C4-2B (cell line): Measurements from ENCODE around the gene RAPGEF3.

Experiments
- CTCF ChIP-seq: fragments of 450-650 bp; conservative IDR thresholded peaks from 2 replicates; pipeline ENCODE4 v1.5.1; 2017; ENCODE audit warnings: mild to moderate bottlenecking
- ZFX ChIP-seq: fragments of 450-650 bp; IDR thresholded peaks from 2 replicates; pipeline ENCODE4 v1.6.1; 2017

GRCh38 chr12:47773062-47773857 lies 14.6 kb upstream of the RAPGEF3 start, which contains the start of gene SLC48A1:
- TF ChIP-seq CTCF (peak; percentile 91), ZFX (peak; percentile 69; the same call in 1 of the 2 replicates)
